Endothelial cell of umbilical vein (primary cell): ENCODE results near the gene NBL1. TPM values are rescaled to one million over a fixed set of nuclear protein-coding genes. Genes with fewer than 3 reads are reported as not detected.

ENCODE experiments used
- BruUV-seq: library from RNA; stranded (reverse); fragments of 400-500 nt; replicated peaks from 2 replicates; lab custom pipeline; 2021; lab: Mats Ljungman, UMichigan
- CTCF ChIA-PET: fragments of 300-600, 350-600 bp; sonication (Branson Sonifier 250); formaldehyde crosslinking; loops from one replicate; lab custom pipeline; 2021; ENCODE audit warnings: antibody characterized with exemption, inconsistent platforms; lab: Charles Lee
- POLR2A ChIA-PET: fragments of 300-600, 350-600 bp; sonication (Branson Sonifier 250); formaldehyde crosslinking; loops from one replicate; lab custom pipeline; 2021; ENCODE audit warnings: antibody characterized with exemption, inconsistent platforms; lab: Charles Lee
- DNase-seq: peaks from one replicate; pipeline ENCODE4 v3.0.0-alpha.2; 2011; ENCODE audit warnings: low read depth, low spot score
- FAIRE-seq: peaks from 2 replicates; lab custom pipeline; 2011; peaks lifted over from hg19 to GRCh38; lab: Jason Lieb, UNC
- H2AFZ ChIP-seq: 2 replicates; pipeline ENCODE4 v1.6.0; 2012; ENCODE audit warnings: low read depth, low read length, control low read depth, inconsistent platforms
- H3K27ac ChIP-seq: 2 replicates; pipeline ENCODE4 v1.5.1; 2011; ENCODE audit warnings: low read depth, mild to moderate bottlenecking, control low read depth, low read length, moderate library complexity; ENCODE audit not compliant: insufficient read depth
- H3K27me3 ChIP-seq, 2 experiments: 2 replicates each; pipeline versions ENCODE4 v1.6.0 to v1.6.1; 2011; ENCODE audit warnings: low read length in 2 of 2, mixed read lengths in 1 of 2; ENCODE audit not compliant: control insufficient read depth in 2 of 2, insufficient read depth in 2 of 2
- H3K36me3 ChIP-seq, 2 experiments: 2 replicates in 1 of 2; 3 replicates in 1 of 2; pipeline ENCODE4 v1.5.1; 2011; ENCODE audit warnings: low read length in 2 of 2, mild to moderate bottlenecking in 1 of 2, moderate library complexity in 1 of 2; ENCODE audit not compliant: control insufficient read depth in 2 of 2, insufficient read depth in 2 of 2; ENCODE audit errors: extremely low read depth in 1 of 2
- H3K4me1 ChIP-seq: 3 replicates; pipeline ENCODE4 v1.5.1; 2011; ENCODE audit warnings: mild to moderate bottlenecking, low read length; ENCODE audit not compliant: control insufficient read depth, insufficient read depth; ENCODE audit errors: extremely low read depth
- H3K4me2 ChIP-seq: 2 replicates; pipeline ENCODE4 v1.6.1; 2011; ENCODE audit warnings: low read length, control low read depth, mixed read lengths; ENCODE audit not compliant: insufficient read depth
- H3K4me3 ChIP-seq, 3 experiments: fragments of 200-600 bp in 1 of 3; sonication (generic), shearing (Covaris generic) in 1 of 3; replicated peaks in 1 of 3; 2 replicates each; pipeline ENCODE4 v1.5.1; 2011 to 2016; ENCODE audit warnings: control low read depth in 3 of 3, low read length in 3 of 3, mild to moderate bottlenecking in 2 of 3, inconsistent platforms in 1 of 3, low read depth in 1 of 3, moderate library complexity in 1 of 3; ENCODE audit not compliant: insufficient read depth in 1 of 3
- H3K79me2 ChIP-seq: 2 replicates; pipeline ENCODE4 v1.6.0; 2012; ENCODE audit warnings: low read length, inconsistent platforms; ENCODE audit not compliant: control insufficient read depth, insufficient read depth
- H3K9ac ChIP-seq: replicated peaks from 2 replicates; pipeline ENCODE3; 2011; ENCODE audit warnings: low read length, control low read depth; ENCODE audit not compliant: insufficient read depth; ENCODE audit errors: extremely low read depth
- H3K9me1 ChIP-seq: replicated peaks from 3 replicates; pipeline ENCODE4 v1.6.0; 2011; ENCODE audit warnings: mild to moderate bottlenecking, low read length; ENCODE audit not compliant: control insufficient read depth, insufficient read depth; ENCODE audit errors: extremely low read depth
- H3K9me3 ChIP-seq: replicated peaks from 2 replicates; pipeline ENCODE4 v1.5.1; 2012; ENCODE audit warnings: low read length, inconsistent platforms; ENCODE audit not compliant: control insufficient read depth, insufficient read depth
- H4K20me1 ChIP-seq: replicated peaks from 2 replicates; pipeline ENCODE3; 2011; ENCODE audit warnings: mild to moderate bottlenecking, low read length; ENCODE audit not compliant: control insufficient read depth, insufficient read depth; ENCODE audit errors: extremely low read depth
- EZH2 ChIP-seq: IDR thresholded peaks from 2 replicates; pipeline ENCODE4 v1.6.1; 2012; ENCODE audit warnings: borderline replicate concordance, low read depth, mild to moderate bottlenecking, moderate library complexity, low read length, inconsistent platforms; ENCODE audit not compliant: severe bottlenecking
- JUN ChIP-seq: IDR thresholded peaks from 2 replicates; pipeline ENCODE4 v1.6.1; 2011; ENCODE audit warnings: borderline replicate concordance, low read depth; ENCODE audit not compliant: insufficient read length, insufficient read depth
- MYC ChIP-seq: IDR thresholded peaks from one replicate; pipeline ENCODE4 v1.6.1; 2011; ENCODE audit warnings: mild to moderate bottlenecking, low read depth, low read length
- POLR2A ChIP-seq: IDR thresholded peaks from 2 replicates; pipeline ENCODE4 v1.6.1; 2012; ENCODE audit warnings: low read depth, mild to moderate bottlenecking, control low read depth, low read length
- POLR2AphosphoS5 ChIP-seq: IDR thresholded peaks from 2 replicates; pipeline ENCODE4 v1.6.1; 2012; ENCODE audit warnings: low read depth, mild to moderate bottlenecking, control low read depth, low read length, moderate library complexity; ENCODE audit not compliant: insufficient read depth
- dilution Hi-C: fragments of 300-500 bp; cut with MboI; formaldehyde crosslinking; loops from one replicate; pipeline ENCODE4 v1.15.0; 2019; ENCODE audit warnings: low sequenced_read_pairs; ENCODE audit not compliant: extremely low pct_ligation_motif_present
- intact Hi-C: fragments of 100-400 bp; cut with micrococcal nuclease; formaldehyde crosslinking; loops from one replicate; pipeline ENCODE4 v1.10.0; 2022
- polyA plus RNA-seq, 4 experiments: library from polyadenylated mRNA; depleted of rRNA in 3 of 4; stranded (reverse) in 3 of 4; unstranded in 1 of 4; fragments of >200 nt; gene quantifications; 2 replicates each; pipeline versions ENCODE4 v1.2.1 to v1.2.3, GENCODE V29; 2011 to 2012; ENCODE audit warnings: missing spikeins in 1 of 4
- total RNA-seq: library from RNA; stranded (reverse); gene quantifications from 2 replicates; pipeline ENCODE4 v1.2.3, GENCODE V29; 2021
- TF ChIP-seq, protein P1 (sequence below), 2 donors: IDR thresholded peaks; 1 replicate in 1 of 2; 2 replicates in 1 of 2; pipeline ENCODE4 v1.5.1; 2011; ENCODE audit warnings: low read length in 2 of 2, mild to moderate bottlenecking in 2 of 2, moderate library complexity in 2 of 2, control low read depth in 1 of 2, inconsistent platforms in 1 of 2, low read depth in 1 of 2; ENCODE audit not compliant: insufficient read depth in 1 of 2; ENCODE audit errors: extremely low read depth in 1 of 2
- TF ChIP-seq, protein P2 (sequence below): IDR thresholded peaks from 2 replicates; pipeline ENCODE4 v1.6.1; 2011; ENCODE audit not compliant: insufficient read depth, insufficient read length

NBL1 gene
- total and polyA plus RNA-seq, 2 donors (not counting 3 experiments of a cell fraction or from before 2014, with no cell fraction given), result 36.2 to 40.5 TPM

DNA sequence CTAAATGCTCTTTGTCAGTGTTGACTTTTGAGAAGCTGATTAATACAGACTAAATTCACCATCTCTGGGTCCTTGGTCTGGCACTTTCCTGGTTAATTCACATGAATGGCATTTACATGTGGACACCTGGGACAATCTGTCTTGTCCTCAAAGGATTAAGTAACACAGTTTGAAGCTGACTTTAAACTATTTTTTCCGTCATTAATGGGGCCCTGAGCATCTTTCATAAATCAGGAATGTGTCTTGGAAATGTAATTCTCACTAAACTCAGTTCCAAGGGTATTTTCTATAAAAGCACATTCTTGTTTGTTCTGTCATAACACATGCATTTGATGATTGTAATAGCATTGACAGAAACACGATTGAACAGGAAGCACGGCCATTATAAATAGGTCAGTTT is 26.7 kb upstream of the NBL1 start:
- Histone ChIP-seq H3K9me3 (no peaks in the 10 kb centered on the region), H2AFZ (no peak overlapping the region), H3K4me3 (no peak overlapping the region), H3K4me2 (no peak overlapping the region), H3K36me3 (peaks cover 2 to 3% of the 10 kb centered on the region in 2 experiments), H3K4me1 (no peaks in the 10 kb centered on the region), H4K20me1 (no peaks in the 10 kb centered on the region), H3K79me2 (peaks cover 40% of the 10 kb centered on the region), H3K27ac (no peak overlapping the region), H3K9ac (no peak overlapping the region), H3K9me1 (no peaks in the 10 kb centered on the region), H3K27me3 (no peaks in the 10 kb centered on the region)
- POLR2A ChIA-PET, result interaction anchor here (0.5 kb wide), 1 partner anchor 8 kb away, joined by 10 read pairs; no protein-coding TSS in a partner anchor
- dilution Hi-C loops (no loop called here), intact Hi-C loops (no loop called here)
- CTCF ChIA-PET, result interaction anchor here (0.9 kb wide), 1 partner anchor 12 kb away, joined by 4 read pairs; no protein-coding TSS in a partner anchor
- FAIRE-seq (no peak), DNase-seq (no peak)
- BruUV-seq, result no TSS peak
- TF ChIP-seq POLR2A (no peak), POLR2AphosphoS5 (no peak), EZH2 (no peak), JUN (no peak), MYC (no peak)
- TF ChIP-seq, protein P1, sequence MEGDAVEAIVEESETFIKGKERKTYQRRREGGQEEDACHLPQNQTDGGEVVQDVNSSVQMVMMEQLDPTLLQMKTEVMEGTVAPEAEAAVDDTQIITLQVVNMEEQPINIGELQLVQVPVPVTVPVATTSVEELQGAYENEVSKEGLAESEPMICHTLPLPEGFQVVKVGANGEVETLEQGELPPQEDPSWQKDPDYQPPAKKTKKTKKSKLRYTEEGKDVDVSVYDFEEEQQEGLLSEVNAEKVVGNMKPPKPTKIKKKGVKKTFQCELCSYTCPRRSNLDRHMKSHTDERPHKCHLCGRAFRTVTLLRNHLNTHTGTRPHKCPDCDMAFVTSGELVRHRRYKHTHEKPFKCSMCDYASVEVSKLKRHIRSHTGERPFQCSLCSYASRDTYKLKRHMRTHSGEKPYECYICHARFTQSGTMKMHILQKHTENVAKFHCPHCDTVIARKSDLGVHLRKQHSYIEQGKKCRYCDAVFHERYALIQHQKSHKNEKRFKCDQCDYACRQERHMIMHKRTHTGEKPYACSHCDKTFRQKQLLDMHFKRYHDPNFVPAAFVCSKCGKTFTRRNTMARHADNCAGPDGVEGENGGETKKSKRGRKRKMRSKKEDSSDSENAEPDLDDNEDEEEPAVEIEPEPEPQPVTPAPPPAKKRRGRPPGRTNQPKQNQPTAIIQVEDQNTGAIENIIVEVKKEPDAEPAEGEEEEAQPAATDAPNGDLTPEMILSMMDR (IDR thresholded peaks at IDR 0.05; ENCODE audit: extremely low read depth in 1 of 2, insufficient read depth in 1 of 2, low read depth in 1 of 2, low read length in 2 of 2), result no peak
- TF ChIP-seq, protein P2, sequence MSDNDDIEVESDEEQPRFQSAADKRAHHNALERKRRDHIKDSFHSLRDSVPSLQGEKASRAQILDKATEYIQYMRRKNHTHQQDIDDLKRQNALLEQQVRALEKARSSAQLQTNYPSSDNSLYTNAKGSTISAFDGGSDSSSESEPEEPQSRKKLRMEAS, result no peak
